Body of pancreas (tissue), 4 donors: ENCODE measurements around the gene CWF19L1. TPM values are rescaled to one million over a fixed set of nuclear protein-coding genes. Genes with fewer than 3 reads are reported as not detected.
"Not testable (repeated sequence)": the region's sequence is repeated elsewhere in the genome, so short reads cannot be mapped to it uniquely, and the experiment has no call there.

Experiments used
- ATAC-seq: fragments of 150-250 bp; one replicate; pipeline ENCODE4 v1.9.1; 2016
- DNase-seq, 4 donors: peaks; one replicate each; pipeline ENCODE4 v3.0.0-alpha.2; 2019
- H3K27ac ChIP-seq, 4 donors: fragments of 200-600 bp; sonication (generic); 1 replicate in 3 of 4; 2 replicates in 1 of 4; pipeline versions ENCODE4 v1.5.1 to v1.6.1; 2016 to 2019; ENCODE audit warnings: mild to moderate bottlenecking in 1 of 4, mixed read lengths in 1 of 4, moderate library complexity in 1 of 4
- H3K27me3 ChIP-seq, 2 donors: fragments of 200-600 bp; sonication (generic); one replicate each; pipeline ENCODE4 v1.6.0; 2016; ENCODE audit warnings: mild to moderate bottlenecking in 1 of 2
- H3K36me3 ChIP-seq, 2 donors: fragments of 200-600 bp; sonication (generic); replicated peaks in 1 of 2; 2 replicates each; pipeline ENCODE4 v1.5.1; 2016; ENCODE audit warnings: low read depth in 2 of 2; ENCODE audit not compliant: insufficient read depth in 1 of 2
- H3K4me1 ChIP-seq: fragments of 200-600 bp; sonication (generic); one replicate; pipeline ENCODE4 v1.6.0; 2016
- H3K4me3 ChIP-seq, 2 donors: fragments of 200-600 bp; sonication (generic); 1 replicate in 1 of 2; 2 replicates in 1 of 2; pipeline ENCODE4 v1.5.1; 2016 to 2019
- H3K9me3 ChIP-seq, 3 donors: fragments of 200-600 bp; sonication (generic); 1 replicate in 2 of 3; 2 replicates in 1 of 3; pipeline ENCODE4 v1.5.1; 2016
- CTCF ChIP-seq, 7 experiments: fragments of 450-650 bp in 4 of 7; fragments of 200-600 bp in 3 of 7; sonication (generic) in 3 of 7; IDR thresholded peaks; one replicate each; pipeline ENCODE4 v1.5.1; 2016 to 2019; ENCODE audit warnings: antibody characterized with exemption in 7 of 7
- POLR2A ChIP-seq, 3 donors: fragments of 450-650 bp; IDR thresholded peaks; one replicate each; pipeline ENCODE4 v1.6.1; 2016; ENCODE audit warnings: antibody characterized with exemption in 3 of 3, mild to moderate bottlenecking in 2 of 3
- WGBS, 2 donors: methylation state at CpG; one replicate each; pipeline ENCODE4 v1.1.5; 2017; 5-methylcytosine and 5-hydroxymethylcytosine counted together
- intact Hi-C: fragments of 100-400 bp; cut with DNase I; formaldehyde crosslinking; loops from one replicate; pipeline ENCODE4 v1.15.1; 2023
- total RNA-seq, 2 donors: library from RNA; depleted of rRNA; stranded (reverse); fragments of >200 nt; gene quantifications; one replicate each; pipeline ENCODE4 v1.1.0, GENCODE V29; 2016

The CWF19L1 gene
- total RNA-seq, 2 donors from 2014 or later: 5.6 to 10.1 TPM

GRCh38 chr10:100287756-100288155 is 20.3 kb upstream of the CWF19L1 start:
- no peak for TF ChIP-seq CTCF (IDR thresholded peaks at IDR 0.05)
- no peak for TF ChIP-seq POLR2A (IDR thresholded peaks at IDR 0.05)
- H3K4me3 ChIP-seq: no peak overlapping the region
- H3K9me3 ChIP-seq: no peaks in the 10 kb centered on the region
- no peak overlapping the region for H3K27ac ChIP-seq
- intact Hi-C loops: no loop called here
- DNase-seq: no peak
- H3K4me1 ChIP-seq: peaks cover 17% of the 10 kb centered on the region
- no peak for ATAC-seq
- H3K36me3 ChIP-seq: peaks cover 0 to under 1% of the 10 kb centered on the region in 2 donors
- no peaks in the 10 kb centered on the region for H3K27me3 ChIP-seq
- WGBS, 2 donors: 99% methylated on average over 6 of the region's 6 CpGs

- H3K4me1 ChIP-seq: peaks cover 17% of the 10 kb centered on the region
- 2% methylated on average over 28 to 62 of the region's 63 CpGs for WGBS, 2 donors
- intact Hi-C loops: no loop called here
- TF ChIP-seq CTCF (IDR thresholded peaks at IDR 0.05) (peak in 3 of 7 experiments; percentile 24 to 42 (median 38)), POLR2A (IDR thresholded peaks at IDR 0.05) (peak; percentile 71 to 89 (median 89))
- peak within 1 kb of the TSS; percentile 80 to 88 for H3K4me3 ChIP-seq
- DNase-seq (peak; percentile 84 to 88 (median 87)), ATAC-seq (peak; percentile 97)
- no peaks in the 10 kb centered on the region for H3K9me3 ChIP-seq
- H3K36me3 ChIP-seq: peaks cover 0 to 2% of the 10 kb centered on the region in 2 donors
- no peaks in the 10 kb centered on the region for H3K27me3 ChIP-seq
- H3K27ac ChIP-seq: peak within 1 kb of the TSS; percentile 74 to 89 (median 83)
Observed at GRCh38 chr10:100286051-100287033, 18.9 kb upstream of the CWF19L1 start, which contains the start of gene BLOC1S2. Gene BLOC1S2 (minus strand): TSS chr10:100286680. CDS start chr10:100286659, 21 bp downstream.

- DNase-seq, intact Hi-C loops, H3K27me3 ChIP-seq, H3K9me3 ChIP-seq, H3K4me3 ChIP-seq, H3K36me3 ChIP-seq, ATAC-seq: not testable (repeated sequence)
- 80 to 82% methylated on average over 8 to 12 of the region's 12 CpGs for WGBS, 2 donors
- Histone ChIP-seq H3K4me1 (peaks cover 17% of the 10 kb centered on the region), H3K27ac (peak overlapping the region in 1 of 4 donors; percentile 85)
Observed at GRCh38 chr10:100285326-100285725, 17.9 kb upstream of the CWF19L1 start.

GRCh38 chr10:100282907-100283306 is 15.5 kb upstream of the CWF19L1 start:
- TF ChIP-seq CTCF (IDR thresholded peaks at IDR 0.05) (no peak), POLR2A (IDR thresholded peaks at IDR 0.05) (no peak)
- 91 to 97% methylated on average over 3 of the region's 3 CpGs for WGBS, 2 donors
- no peak for ATAC-seq
- intact Hi-C loops: no loop called here
- H3K9me3 ChIP-seq: no peaks in the 10 kb centered on the region
- H3K36me3 ChIP-seq: peaks cover 0 to 7% of the 10 kb centered on the region in 2 donors
- H3K4me1 ChIP-seq: peaks cover 17% of the 10 kb centered on the region
- no peak overlapping the region for H3K27ac ChIP-seq
- H3K4me3 ChIP-seq: no peak overlapping the region
- H3K27me3 ChIP-seq: no peaks in the 10 kb centered on the region
- no peak for DNase-seq

- H3K4me3 ChIP-seq, H3K9me3 ChIP-seq, intact Hi-C loops, H3K4me1 ChIP-seq, H3K27me3 ChIP-seq, DNase-seq, H3K27ac ChIP-seq, ATAC-seq, H3K36me3 ChIP-seq: not testable (repeated sequence)
- WGBS, 2 donors: 100% methylated on average over 2 of the region's 31 CpGs; no CpG with 5 or more reads in 1 of the 2 donors
Observed at GRCh38 chr10:100276971-100277370, 9.5 kb upstream of the CWF19L1 start.
